Upper lobe of right lung (tissue), 1 donor: ENCODE results near the gene SPTBN2. TPM values are rescaled to one million over a fixed set of nuclear protein-coding genes. Genes with fewer than 3 reads are reported as not detected.

Source experiments
- ATAC-seq: fragments of 200-7000 bp; cut with Tn5 transposase; one replicate; pipeline ENCODE4 v1.9.1; 2020; ENCODE audit warnings: mild to moderate bottlenecking, moderate library complexity
- DNase-seq: peaks from one replicate; pipeline ENCODE4 v3.0.0-alpha.2; 2020
- H3K27ac ChIP-seq: fragments of 200-600 bp; one replicate; pipeline ENCODE4 v1.8.0; 2022
- H3K27me3 ChIP-seq: fragments of 200-600 bp; one replicate; pipeline ENCODE4 v1.8.0; 2022; ENCODE audit warnings: mild to moderate bottlenecking
- H3K36me3 ChIP-seq: fragments of 200-600 bp; one replicate; pipeline ENCODE4 v1.8.0; 2022
- H3K4me1 ChIP-seq: fragments of 200-600 bp; one replicate; pipeline ENCODE4 v1.8.0; 2022
- H3K4me3 ChIP-seq: fragments of 200-600 bp; one replicate; pipeline ENCODE4 v1.8.0; 2022; ENCODE audit warnings: mild to moderate bottlenecking
- H3K9me3 ChIP-seq: fragments of 200-600 bp; one replicate; pipeline ENCODE4 v1.8.0; 2022
- CTCF ChIP-seq: fragments of 200-600 bp; IDR thresholded peaks from one replicate; pipeline ENCODE4 v1.8.0; 2022; ENCODE audit warnings: antibody characterized with exemption
- intact Hi-C: fragments of 100-400 bp; cut with DNase I; formaldehyde crosslinking; loops from one replicate; pipeline ENCODE4 v1.11.0; 2022
- total RNA-seq: library from RNA; stranded (reverse); fragmentation: NEBNext Ultra II Directional; extraction: Animal tissue kit (Norgen Biotek cat#: 25700); gene quantifications from one replicate; pipeline ENCODE4 v1.2.1, GENCODE V29; 2021
- donor health status: DM: no; HTN: yes; CAD: no; lungs with severe emphysema.

Gene SPTBN2
- total RNA-seq, 1 donor from 2014 or later, result 8.1 TPM

GRCh38 chr11:66663741-66664296, 65.2 kb downstream of the SPTBN2 start:
- Histone ChIP-seq H3K36me3 (peaks cover 84% of the 10 kb centered on the region), H3K4me1 (no peaks in the 10 kb centered on the region), H3K27ac (no peak overlapping the region), H3K27me3 (no peaks in the 10 kb centered on the region), H3K4me3 (no peak overlapping the region), H3K9me3 (no peaks in the 10 kb centered on the region)
- intact Hi-C loops, result no loop called here
- no peak for TF ChIP-seq CTCF
- DNase-seq (no peak), ATAC-seq (peak; percentile 49)

DNA sequence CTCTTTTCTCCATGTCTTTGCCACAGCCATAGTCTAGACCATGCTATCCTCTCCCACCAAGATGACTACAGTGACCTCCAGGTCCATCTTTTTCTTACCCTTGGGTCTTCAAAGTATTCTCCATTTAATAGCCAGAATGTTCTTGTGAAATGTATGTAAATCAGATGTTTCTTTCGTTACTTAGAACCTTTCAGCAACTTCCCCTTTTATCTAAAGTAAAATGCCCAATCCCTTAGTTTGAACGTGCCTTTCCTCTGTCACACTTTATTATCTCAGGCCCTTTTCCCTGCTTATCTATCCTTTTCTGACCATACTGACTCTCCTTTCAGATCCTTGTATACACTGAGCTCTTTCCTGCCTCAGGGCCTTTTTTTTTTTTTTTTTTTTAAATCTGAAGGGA, 69.3 kb downstream of the SPTBN2 start:
- no peak for TF ChIP-seq CTCF
- Histone ChIP-seq H3K9me3 (no peaks in the 10 kb centered on the region), H3K36me3 (peaks cover 76% of the 10 kb centered on the region), H3K4me1 (no peaks in the 10 kb centered on the region), H3K4me3 (no peak overlapping the region), H3K27ac (no peak overlapping the region), H3K27me3 (no peaks in the 10 kb centered on the region)
- ATAC-seq, result no peak
- DNase-seq, result no peak
- intact Hi-C loops, result no loop called here

DNA sequence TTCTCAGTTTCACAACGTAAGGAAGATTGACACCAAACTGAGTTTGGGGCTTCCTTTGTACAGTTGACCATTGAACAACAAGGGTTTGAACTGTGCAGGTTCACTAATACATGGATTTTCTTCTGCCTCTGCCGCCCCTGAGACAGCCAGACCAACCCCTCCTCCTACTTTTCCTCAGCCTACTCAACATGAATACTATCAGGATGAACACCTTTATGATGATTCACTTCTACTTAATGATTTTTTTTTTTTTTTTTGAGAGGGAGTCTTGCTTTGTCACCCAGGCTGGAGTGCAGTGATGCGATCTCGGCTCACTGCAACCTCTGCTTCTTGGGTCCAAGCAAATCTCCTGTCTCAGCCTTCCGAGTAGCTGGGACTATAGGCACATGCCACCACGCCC, 75.9 kb downstream of the SPTBN2 start:
- intact Hi-C loops, result no loop called here
- no peaks in the 10 kb centered on the region for H3K9me3 ChIP-seq
- no peaks in the 10 kb centered on the region for H3K4me1 ChIP-seq
- H3K4me3 ChIP-seq, result no peak overlapping the region
- TF ChIP-seq CTCF, result no peak
- no peaks in the 10 kb centered on the region for H3K27me3 ChIP-seq
- peaks cover 73% of the 10 kb centered on the region for H3K36me3 ChIP-seq
- no peak for ATAC-seq
- no peak overlapping the region for H3K27ac ChIP-seq
- no peak for DNase-seq

DNA sequence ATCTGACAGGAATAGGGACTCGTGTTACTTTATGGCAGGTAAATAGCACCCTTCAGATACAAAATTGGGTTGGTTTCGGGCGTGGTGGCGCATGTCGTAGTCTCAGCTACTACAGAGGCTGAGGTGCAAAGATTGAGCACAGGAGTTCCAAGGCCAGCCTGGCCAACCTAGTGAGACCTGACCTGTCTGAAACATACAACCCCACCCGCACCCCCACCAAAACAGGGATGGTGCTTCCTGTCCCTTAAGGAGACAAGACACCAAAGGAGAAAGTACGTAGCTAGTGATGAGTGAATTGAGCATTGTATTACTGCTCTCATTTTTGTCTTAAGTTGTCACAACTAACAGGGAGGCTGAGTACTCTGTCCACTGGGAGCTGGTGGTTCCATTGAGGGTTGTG, 76.4 kb downstream of the SPTBN2 start:
- ATAC-seq (no peak), DNase-seq (no peak)
- H3K27me3 ChIP-seq, result no peaks in the 10 kb centered on the region
- peaks cover 2% of the 10 kb centered on the region for H3K4me1 ChIP-seq
- no peak overlapping the region for H3K27ac ChIP-seq
- H3K9me3 ChIP-seq, result no peaks in the 10 kb centered on the region
- H3K4me3 ChIP-seq, result no peak overlapping the region
- intact Hi-C loops, result no loop called here
- no peak for TF ChIP-seq CTCF
- H3K36me3 ChIP-seq, result peaks cover 73% of the 10 kb centered on the region

DNA sequence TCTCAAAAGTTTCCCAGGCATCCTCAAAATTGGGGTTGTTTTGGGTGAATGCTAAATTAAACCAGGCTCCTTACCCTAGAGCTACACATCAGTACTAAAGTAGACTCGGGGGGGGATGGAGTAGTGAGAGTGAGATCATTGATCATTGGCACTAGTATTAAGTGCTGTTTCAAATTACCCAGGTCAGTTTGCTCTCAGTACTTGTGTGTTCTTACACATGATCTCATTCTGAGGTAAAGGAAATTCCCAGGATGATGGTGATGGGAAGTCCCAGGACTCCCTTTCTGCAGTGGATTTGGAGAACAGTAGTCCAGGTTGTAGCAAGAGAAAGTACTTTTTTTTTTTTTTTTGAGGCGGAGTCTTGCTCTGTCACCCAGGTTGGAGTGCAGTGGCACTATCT, 78.0 kb downstream of the SPTBN2 start:
- intact Hi-C loops, result no loop called here
- H3K27me3 ChIP-seq, result no peaks in the 10 kb centered on the region
- no peak for TF ChIP-seq CTCF
- DNase-seq (no peak), ATAC-seq (no peak)
- H3K4me3 ChIP-seq, result no peak overlapping the region
- H3K27ac ChIP-seq, result no peak overlapping the region
- no peaks in the 10 kb centered on the region for H3K9me3 ChIP-seq
- peaks cover 77% of the 10 kb centered on the region for H3K36me3 ChIP-seq
- peaks cover 18% of the 10 kb centered on the region for H3K4me1 ChIP-seq

DNA sequence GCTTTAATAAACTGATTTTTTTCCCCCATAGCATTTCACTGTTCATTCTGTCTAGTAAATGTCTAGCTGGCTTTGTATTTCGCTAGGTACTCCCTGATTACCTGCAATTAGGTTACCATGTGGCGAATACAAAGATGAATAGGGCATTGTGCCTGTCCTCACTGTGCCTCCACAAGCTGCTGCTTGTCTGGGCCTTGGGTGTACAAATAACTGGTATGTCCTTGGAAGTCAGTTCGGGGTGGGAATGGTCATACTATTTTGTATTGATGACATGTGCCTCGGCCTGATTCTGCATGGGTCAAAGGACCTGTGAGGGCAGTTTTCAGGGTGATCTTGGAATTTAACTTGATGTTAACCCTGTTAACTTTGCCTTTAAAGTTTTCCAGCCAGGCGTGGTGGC, 79.1 kb downstream of the SPTBN2 start:
- no peaks in the 10 kb centered on the region for H3K27me3 ChIP-seq
- intact Hi-C loops, result no loop called here

More for the DNA sequence above, 79.1 kb downstream of the SPTBN2 start:
- Histone ChIP-seq H3K36me3 (peaks cover 84% of the 10 kb centered on the region), H3K4me3 (no peak overlapping the region), H3K9me3 (no peaks in the 10 kb centered on the region), H3K27ac (no peak overlapping the region), H3K4me1 (peaks cover 29% of the 10 kb centered on the region)
- TF ChIP-seq CTCF, result no peak
- ATAC-seq (no peak), DNase-seq (no peak)
